Measurements from ENCODE around the gene SORCS2. TPM values are rescaled to one million over a fixed set of nuclear protein-coding genes. Genes with fewer than 3 reads are reported as not detected.

Gene SORCS2
- total and polyA plus RNA-seq, 2 of the 13 experiments (the other 11 are each of a cell fraction or from before 2014, with no cell fraction given): 0.82 to 1.0 TPM

- ATAC-seq (no peak), DNase-seq (ENCODE audit: low spot score) (no peak), FAIRE-seq (no peak)
- no TSS peak for BruUV-seq (replicated peaks)
- ChIA-PET POLR2A (no interaction called here), CTCF (ENCODE audit: low intra/inter-chr PET ratio, low total read pairs) (no interaction called here)
- no peak overlapping the region for H2AFZ ChIP-seq (ENCODE audit: low read length)
- H3K4me2 ChIP-seq (ENCODE audit: low read depth, low read length): no peak overlapping the region
- intact Hi-C loops (cut with micrococcal nuclease; ENCODE audit: unreplicated experiment): no loop called here
- WGBS (ENCODE audit: low lambda C conversion rate): 91% methylated on average over 18 of the region's 18 CpGs
- no peaks in the 10 kb centered on the region for H3K9me3 ChIP-seq (ENCODE audit: low read length)
- no peaks in the 10 kb centered on the region for H3K36me3 ChIP-seq (replicated peaks in 1 of 2; ENCODE audit: control insufficient read depth in 1 of 2, insufficient read depth in 2 of 2, low read length in 2 of 2)
- no peaks in the 10 kb centered on the region for H4K20me1 ChIP-seq (ENCODE audit: insufficient read depth, low read length)
- H3K4me1 ChIP-seq (ENCODE audit: insufficient read depth, low read length): peaks cover 54% of the 10 kb centered on the region
- no peak overlapping the region for H3K9ac ChIP-seq (ENCODE audit: insufficient read depth, low read depth, low read length)
- H3K4me3 ChIP-seq (replicated peaks in 1 of 3; ENCODE audit: insufficient read depth in 1 of 3, low read depth in 2 of 3, low read length in 3 of 3): no peak overlapping the region
- in situ Hi-C loops (cut with HindIII; ENCODE audit: extremely low pct_ligation_motif_present, low pct_unique_long_range_greater_than_20kb): no loop called here
- H3K27me3 ChIP-seq (ENCODE audit: control insufficient read depth in 1 of 2, insufficient read depth in 2 of 2, low read length in 2 of 2): peaks cover 8 to 29% of the 10 kb centered on the region in 2 experiments; a peak in 4 of 5 replicates
- no peaks in the 10 kb centered on the region for H3K79me2 ChIP-seq (ENCODE audit: insufficient read depth, low read length)
- H3K27ac ChIP-seq (ENCODE audit: extremely low read length, insufficient read depth, low read length): no peak overlapping the region
- TF ChIP-seq THAP9 (CRISPR knock-in tag; IDR thresholded peaks at IDR 0.05; ENCODE audit: borderline replicate concordance) (no peak), ARID3A (IDR thresholded peaks at IDR 0.05; ENCODE audit: low read depth, low read length) (no peak), ZNF101 (CRISPR knock-in tag; IDR thresholded peaks at IDR 0.05; ENCODE audit: borderline replicate concordance, low read depth) (no peak), E2F2 (CRISPR knock-in tag; IDR thresholded peaks at IDR 0.05; ENCODE audit: borderline replicate concordance) (no peak), ZNF34 (CRISPR knock-in tag; IDR thresholded peaks at IDR 0.05; ENCODE audit: borderline replicate concordance) (no peak), MTA1 (CRISPR knock-in tag; IDR thresholded peaks at IDR 0.05; ENCODE audit: borderline replicate concordance) (no peak), NFIB (CRISPR knock-in tag; IDR thresholded peaks at IDR 0.05; ENCODE audit: borderline replicate concordance) (no peak), SIX1 (CRISPR knock-in tag; IDR thresholded peaks at IDR 0.05; ENCODE audit: borderline replicate concordance) (no peak), TRIM24 (CRISPR knock-in tag; IDR thresholded peaks at IDR 0.05) (no peak), ZNF251 (CRISPR knock-in tag; IDR thresholded peaks at IDR 0.05) (no peak), FOXK1 (CRISPR knock-in tag; IDR thresholded peaks at IDR 0.05; ENCODE audit: borderline replicate concordance, low read depth) (no peak), PRDM4 (CRISPR knock-in tag; IDR thresholded peaks at IDR 0.05; ENCODE audit: borderline replicate concordance) (no peak), SAFB2 (CRISPR knock-in tag; IDR thresholded peaks at IDR 0.05; ENCODE audit: borderline replicate concordance, low read depth) (no peak)
Observed at GRCh38 chr4:7158081-7158750, 34.1 kb upstream of the SORCS2 start.
